Endothelial cell (in vitro differentiated cells): ENCODE measurements around the gene GLB1L2. TPM values are rescaled to one million over a fixed set of nuclear protein-coding genes. Genes with fewer than 3 reads are reported as not detected.

Experiments
- DNase-seq: peaks from one replicate; pipeline ENCODE4 v3.0.0; 2021; ENCODE audit warnings: low spot score
- H3K27ac Mint-ChIP-seq: one replicate; pipeline ENCODE4 v1.8.0; 2021; ENCODE audit warnings: mixed read lengths, inconsistent platforms; ENCODE audit not compliant: unreplicated experiment
- H3K27me3 Mint-ChIP-seq: one replicate; pipeline ENCODE4 v1.8.0; 2021; ENCODE audit warnings: mild to moderate bottlenecking, moderate library complexity, mixed read lengths, inconsistent platforms; ENCODE audit not compliant: unreplicated experiment
- H3K36me3 Mint-ChIP-seq: one replicate; pipeline ENCODE4 v1.8.0; 2021; ENCODE audit warnings: mild to moderate bottlenecking, low read depth, mixed read lengths, inconsistent platforms; ENCODE audit not compliant: unreplicated experiment
- H3K4me1 Mint-ChIP-seq: one replicate; pipeline ENCODE4 v1.8.0; 2021; ENCODE audit warnings: mild to moderate bottlenecking, mixed read lengths, inconsistent platforms; ENCODE audit not compliant: unreplicated experiment
- H3K4me3 Mint-ChIP-seq: one replicate; pipeline ENCODE4 v1.8.0; 2021; ENCODE audit warnings: mild to moderate bottlenecking, mixed read lengths, inconsistent platforms; ENCODE audit not compliant: unreplicated experiment
- H3K9me3 Mint-ChIP-seq: one replicate; pipeline ENCODE4 v1.8.0; 2021; ENCODE audit warnings: mixed read lengths, inconsistent platforms; ENCODE audit not compliant: unreplicated experiment
- CTCF ChIP-seq: fragments of 200-600 bp; sonication (generic); IDR thresholded peaks from one replicate; pipeline ENCODE4 v1.5.0; 2021; ENCODE audit warnings: antibody characterized with exemption; ENCODE audit not compliant: unreplicated experiment
- total RNA-seq: library from RNA; stranded (reverse); fragmentation: NEBNext Ultra II Directional; extraction: Animal tissue kit (Norgen Biotek cat#: 25700); gene quantifications from one replicate; pipeline ENCODE4 v1.2.1, GENCODE V29; 2021; ENCODE audit not compliant: unreplicated experiment

Gene GLB1L2
- total RNA-seq, 1 donor from 2014 or later, result 5.0 TPM

DNA sequence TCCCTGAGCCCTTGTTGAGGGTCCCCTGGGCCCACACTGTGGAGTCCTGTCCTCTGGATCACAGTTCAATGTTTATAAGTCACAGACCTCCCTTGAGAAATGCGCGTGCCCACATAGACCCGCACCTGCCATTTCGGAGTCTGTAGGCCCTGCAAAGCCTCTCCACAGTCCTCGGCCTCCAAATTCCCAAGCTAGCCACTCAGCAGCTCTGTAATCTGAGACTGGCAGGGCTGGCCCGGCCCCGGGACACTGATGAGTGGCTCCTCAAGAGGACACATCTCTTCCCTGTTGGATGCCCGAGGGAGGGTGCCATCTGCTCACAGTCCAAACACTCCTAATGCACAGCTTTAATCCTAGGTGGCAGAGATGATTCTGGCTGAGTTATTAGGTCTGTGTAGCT lies 41.2 kb downstream of the GLB1L2 start:
- Mint-ChIP-seq H3K4me3 (no peak overlapping the region), H3K4me1 (no peaks in the 10 kb centered on the region), H3K27ac (no peak overlapping the region), H3K27me3 (peaks cover 10% of the 10 kb centered on the region), H3K9me3 (no peaks in the 10 kb centered on the region), H3K36me3 (peaks cover 4% of the 10 kb centered on the region)
- no peak for DNase-seq
- TF ChIP-seq CTCF, result no peak

GRCh38 chr11:134373591-134374052 lies 41.8 kb downstream of the GLB1L2 start:
- H3K9me3 Mint-ChIP-seq, result no peaks in the 10 kb centered on the region
- H3K36me3 Mint-ChIP-seq, result peaks cover 4% of the 10 kb centered on the region
- no peak for TF ChIP-seq CTCF
- H3K27me3 Mint-ChIP-seq, result peaks cover 10% of the 10 kb centered on the region
- H3K4me3 Mint-ChIP-seq, result no peak overlapping the region
- no peak for DNase-seq
- H3K4me1 Mint-ChIP-seq, result no peaks in the 10 kb centered on the region
- no peak overlapping the region for H3K27ac Mint-ChIP-seq

- no peak for DNase-seq
- TF ChIP-seq CTCF, result no peak
- Mint-ChIP-seq H3K27ac (no peak overlapping the region), H3K27me3 (peaks cover 10% of the 10 kb centered on the region), H3K9me3 (no peaks in the 10 kb centered on the region), H3K4me3 (no peak overlapping the region), H3K4me1 (no peaks in the 10 kb centered on the region), H3K36me3 (peaks cover 4% of the 10 kb centered on the region)
Measured at GRCh38 chr11:134374171-134374570, 42.4 kb downstream of the GLB1L2 start.

- no peaks in the 10 kb centered on the region for H3K4me1 Mint-ChIP-seq
- no peak for DNase-seq
- no peak overlapping the region for H3K27ac Mint-ChIP-seq
- no peak overlapping the region for H3K4me3 Mint-ChIP-seq
- no peak for TF ChIP-seq CTCF
- H3K36me3 Mint-ChIP-seq, result peaks cover 4% of the 10 kb centered on the region
- peaks cover 6% of the 10 kb centered on the region for H3K27me3 Mint-ChIP-seq
- H3K9me3 Mint-ChIP-seq, result no peaks in the 10 kb centered on the region
Measured at GRCh38 chr11:134374891-134375550, 43.2 kb downstream of the GLB1L2 start.

DNA sequence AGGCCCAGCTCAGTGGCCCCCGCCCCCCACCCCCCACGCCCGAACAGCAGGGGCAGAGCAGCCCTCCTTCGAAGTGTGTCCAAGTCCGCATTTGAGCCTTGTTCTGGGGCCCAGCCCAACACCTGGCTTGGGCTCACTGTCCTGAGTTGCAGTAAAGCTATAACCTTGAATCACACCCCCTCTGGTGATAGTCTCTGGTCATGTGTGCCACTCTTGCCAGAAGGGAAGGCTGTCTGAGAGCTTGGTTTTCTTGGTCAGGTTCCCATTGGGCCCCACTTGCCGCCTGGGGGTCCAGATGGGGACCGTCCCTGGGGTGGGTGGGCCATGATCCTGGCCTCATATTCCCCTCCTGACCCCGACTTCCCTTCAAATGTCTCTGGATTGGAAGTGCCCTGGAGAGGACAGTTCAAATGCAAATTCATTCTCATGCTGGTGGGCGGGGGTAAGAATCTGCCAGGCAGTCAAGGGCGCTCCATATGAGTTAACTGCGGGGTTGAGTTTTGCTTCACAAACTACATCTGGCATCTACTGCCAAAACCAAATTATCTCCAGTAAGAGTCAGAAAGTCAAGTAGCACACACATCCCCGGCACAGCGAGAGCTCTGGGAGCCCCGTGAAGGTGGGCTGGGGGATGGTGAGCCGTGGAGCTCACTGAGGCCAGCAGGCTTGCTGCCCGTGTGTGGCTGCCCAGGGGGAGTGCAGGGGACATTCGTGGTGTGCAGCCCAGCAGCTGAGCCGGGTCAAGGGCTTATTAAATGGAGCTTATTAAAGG lies 44.5 kb downstream of the GLB1L2 start:
- Mint-ChIP-seq H3K9me3 (no peaks in the 10 kb centered on the region), H3K36me3 (peaks cover 4% of the 10 kb centered on the region), H3K4me1 (no peaks in the 10 kb centered on the region), H3K27me3 (peaks cover 4% of the 10 kb centered on the region), H3K4me3 (no peak overlapping the region), H3K27ac (no peak overlapping the region)
- TF ChIP-seq CTCF, result no peak
- DNase-seq, result no peak
